Stimulated activated CD4-positive, alpha-beta T cell treated with anti-CD3 and anti-CD28 coated beads, Interleukin-2, amount 100 ng/mL, for 48 hours (primary cell): ENCODE data around the gene ZNF207.
"Not testable (repeated sequence)": the region's sequence is repeated elsewhere in the genome, so short reads cannot be mapped to it uniquely, and the experiment has no call there.

Experiments
- DNase-seq, 2 donors: peaks; one replicate each; pipeline ENCODE4 v3.0.0-alpha.2; 2020

Gene ZNF207

GRCh38 chr17:32349854-32350665 is at the start of gene ZNF207:
Gene ZNF207, plus strand, starts transcription at chr17:32350157. Its CDS starts 129 bp downstream, at chr17:32350286.
- DNase-seq = peak; percentile 90 to 92

- DNase-seq = no peak
Measured at GRCh38 chr17:32302037-32302436, 47.9 kb upstream of the ZNF207 start.

GRCh38 chr17:32302860-32303649 is 46.9 kb upstream of the ZNF207 start:
- DNase-seq = no peak

GRCh38 chr17:32303781-32304288 is 46.1 kb upstream of the ZNF207 start:
- no peak for DNase-seq

GRCh38 chr17:32305049-32305448 is 44.9 kb upstream of the ZNF207 start:
- DNase-seq = no peak

- no peak for DNase-seq
Measured at GRCh38 chr17:32307658-32308057, 42.3 kb upstream of the ZNF207 start.

- no peak for DNase-seq
Measured at GRCh38 chr17:32311028-32311536, 38.9 kb upstream of the ZNF207 start.

- no peak for DNase-seq
Measured at GRCh38 chr17:32314636-32315035, 35.3 kb upstream of the ZNF207 start.

GRCh38 chr17:32315171-32315570 is 34.8 kb upstream of the ZNF207 start:
- DNase-seq = no peak

- DNase-seq = not testable (repeated sequence)
Measured at GRCh38 chr17:32316653-32317052, 33.3 kb upstream of the ZNF207 start.

GRCh38 chr17:32317353-32317752 is 32.6 kb upstream of the ZNF207 start:
- DNase-seq = no peak

- no peak for DNase-seq
Measured at GRCh38 chr17:32318071-32318470, 31.9 kb upstream of the ZNF207 start.

- peak; percentile 80 to 83 for DNase-seq
Measured at GRCh38 chr17:32319548-32319905, 30.4 kb upstream of the ZNF207 start.

GRCh38 chr17:32320080-32320479 is 29.9 kb upstream of the ZNF207 start:
- not testable (repeated sequence) for DNase-seq

GRCh38 chr17:32320847-32321246 is 29.1 kb upstream of the ZNF207 start:
- no peak for DNase-seq

GRCh38 chr17:32323046-32323445 is 26.9 kb upstream of the ZNF207 start:
- DNase-seq = no peak

- peak in 1 of 2 donors; percentile 7 for DNase-seq
Measured at GRCh38 chr17:32323811-32324491, 26.0 kb upstream of the ZNF207 start.

- DNase-seq = no peak
Measured at GRCh38 chr17:32327911-32328310, 22.0 kb upstream of the ZNF207 start.

- DNase-seq = no peak
Measured at GRCh38 chr17:32330147-32330546, 19.8 kb upstream of the ZNF207 start.

GRCh38 chr17:32331243-32332040 is 18.5 kb upstream of the ZNF207 start:
- DNase-seq = no peak

- DNase-seq = no peak
Measured at GRCh38 chr17:32333187-32333586, 16.8 kb upstream of the ZNF207 start.

GRCh38 chr17:32335046-32335445 is 14.9 kb upstream of the ZNF207 start:
- DNase-seq = no peak
